Esophagus muscularis mucosa (tissue), 4 donors: ENCODE results near the gene LYPD5. TPM values are rescaled to one million over a fixed set of nuclear protein-coding genes. Genes with fewer than 3 reads are reported as not detected.

Experiments used
- DNase-seq: peaks from one replicate; pipeline ENCODE4 v3.0.0-alpha.2; 2017; ENCODE audit errors: extremely low spot score
- H3K27ac ChIP-seq, 4 donors: fragments of 200-600 bp; sonication (generic); replicated peaks in 1 of 4; 1 replicate in 3 of 4; 2 replicates in 1 of 4; pipeline ENCODE4 v1.5.1; 2016 to 2019; ENCODE audit warnings: mild to moderate bottlenecking in 1 of 4
- H3K27me3 ChIP-seq, 4 donors: fragments of 200-600 bp; sonication (generic); one replicate each; pipeline versions ENCODE4 v1.5.1 to v1.6.0; 2016 to 2019
- H3K36me3 ChIP-seq, 4 donors: fragments of 200-600 bp; sonication (generic); one replicate each; pipeline ENCODE4 v1.5.1; 2016 to 2019
- H3K4me1 ChIP-seq, 4 donors: fragments of 200-600 bp; sonication (generic); one replicate each; pipeline ENCODE4 v1.5.1; 2016 to 2019
- H3K4me3 ChIP-seq, 4 donors: fragments of 200-600 bp; sonication (generic); 1 replicate in 2 of 4; 2 replicates in 2 of 4; pipeline ENCODE4 v1.5.1; 2016 to 2019; ENCODE audit warnings: mild to moderate bottlenecking in 4 of 4, moderate library complexity in 1 of 4
- H3K9me3 ChIP-seq, 4 donors: fragments of 200-600 bp; sonication (generic); 1 replicate in 3 of 4; 2 replicates in 1 of 4; pipeline ENCODE4 v1.5.1; 2016 to 2019
- EP300 ChIP-seq: sonication (generic); formaldehyde crosslinking; IDR thresholded peaks from one replicate; pipeline ENCODE4 v1.6.1; 2017; ENCODE audit warnings: antibody characterized with exemption
- POLR2A ChIP-seq: fragments of 450-650 bp; IDR thresholded peaks from one replicate; pipeline ENCODE4 v1.6.1; 2017; ENCODE audit warnings: antibody characterized with exemption, moderate library complexity, mild to moderate bottlenecking, low read depth
- POLR2AphosphoS5 ChIP-seq, 2 donors: sonication (generic); formaldehyde crosslinking; IDR thresholded peaks; one replicate each; pipeline ENCODE4 v1.6.1; 2017; ENCODE audit warnings: antibody characterized with exemption in 2 of 2
- WGBS: methylation state at CpG from one replicate; pipeline ENCODE4 v1.1.5; 2018; 5-methylcytosine and 5-hydroxymethylcytosine counted together
- intact Hi-C: fragments of 100-400 bp; cut with DNase I; formaldehyde crosslinking; loops from one replicate; pipeline ENCODE4 v1.15.1; 2023
- total RNA-seq, 4 donors: library from RNA; depleted of rRNA; stranded (reverse); fragments of >200 nt; gene quantifications; one replicate each; pipeline versions ENCODE4 v1.1.0 to v1.2.1, GENCODE V29; 2016
- TF ChIP-seq, protein P1 (sequence below), 3 experiments: fragments of 200-600 bp in 2 of 3; fragments of 450-650 bp in 1 of 3; sonication (generic) in 2 of 3; IDR thresholded peaks; one replicate each; pipeline ENCODE4 v1.5.1; 2017 to 2019; ENCODE audit warnings: antibody characterized with exemption in 3 of 3, mild to moderate bottlenecking in 2 of 3, moderate library complexity in 1 of 3

The LYPD5 gene, protein sequence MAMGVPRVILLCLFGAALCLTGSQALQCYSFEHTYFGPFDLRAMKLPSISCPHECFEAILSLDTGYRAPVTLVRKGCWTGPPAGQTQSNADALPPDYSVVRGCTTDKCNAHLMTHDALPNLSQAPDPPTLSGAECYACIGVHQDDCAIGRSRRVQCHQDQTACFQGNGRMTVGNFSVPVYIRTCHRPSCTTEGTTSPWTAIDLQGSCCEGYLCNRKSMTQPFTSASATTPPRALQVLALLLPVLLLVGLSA
- total RNA-seq = 10 to 100 TPM in 1 of 4 donors, 1 to 10 TPM in 3; 2.8 to 12.0 (median 8.2) TPM

- peaks cover 0 to 39% (median 4%) of the 10 kb centered on the region in 4 donors for H3K27me3 ChIP-seq
- DNase-seq = no peak
- no peaks in the 10 kb centered on the region for H3K9me3 ChIP-seq
- no peak within 1 kb of the TSS for H3K27ac ChIP-seq
- H3K36me3 ChIP-seq = peaks cover 0 to under 1% (median 0%) of the 10 kb centered on the region in 4 donors
- TF ChIP-seq EP300 = no peak
- TF ChIP-seq POLR2AphosphoS5 (IDR thresholded peaks at IDR 0.05) = no peak
- no peak for TF ChIP-seq POLR2A
- TF ChIP-seq, protein P1, sequence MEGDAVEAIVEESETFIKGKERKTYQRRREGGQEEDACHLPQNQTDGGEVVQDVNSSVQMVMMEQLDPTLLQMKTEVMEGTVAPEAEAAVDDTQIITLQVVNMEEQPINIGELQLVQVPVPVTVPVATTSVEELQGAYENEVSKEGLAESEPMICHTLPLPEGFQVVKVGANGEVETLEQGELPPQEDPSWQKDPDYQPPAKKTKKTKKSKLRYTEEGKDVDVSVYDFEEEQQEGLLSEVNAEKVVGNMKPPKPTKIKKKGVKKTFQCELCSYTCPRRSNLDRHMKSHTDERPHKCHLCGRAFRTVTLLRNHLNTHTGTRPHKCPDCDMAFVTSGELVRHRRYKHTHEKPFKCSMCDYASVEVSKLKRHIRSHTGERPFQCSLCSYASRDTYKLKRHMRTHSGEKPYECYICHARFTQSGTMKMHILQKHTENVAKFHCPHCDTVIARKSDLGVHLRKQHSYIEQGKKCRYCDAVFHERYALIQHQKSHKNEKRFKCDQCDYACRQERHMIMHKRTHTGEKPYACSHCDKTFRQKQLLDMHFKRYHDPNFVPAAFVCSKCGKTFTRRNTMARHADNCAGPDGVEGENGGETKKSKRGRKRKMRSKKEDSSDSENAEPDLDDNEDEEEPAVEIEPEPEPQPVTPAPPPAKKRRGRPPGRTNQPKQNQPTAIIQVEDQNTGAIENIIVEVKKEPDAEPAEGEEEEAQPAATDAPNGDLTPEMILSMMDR (IDR thresholded peaks at IDR 0.05) = no peak
- H3K4me1 ChIP-seq = peaks cover 6 to 20% (median 14%) of the 10 kb centered on the region in 4 donors
- intact Hi-C loops = no loop called here
- WGBS = 55% methylated on average over 11 of the region's 12 CpGs
- H3K4me3 ChIP-seq = no peak within 1 kb of the TSS
Measured at GRCh38 chr19:43802216-43802951, at the start of gene LYPD5. Gene LYPD5 (minus strand): TSS chr19:43802447. CDS start chr19:43802380, 67 bp downstream.

DNA sequence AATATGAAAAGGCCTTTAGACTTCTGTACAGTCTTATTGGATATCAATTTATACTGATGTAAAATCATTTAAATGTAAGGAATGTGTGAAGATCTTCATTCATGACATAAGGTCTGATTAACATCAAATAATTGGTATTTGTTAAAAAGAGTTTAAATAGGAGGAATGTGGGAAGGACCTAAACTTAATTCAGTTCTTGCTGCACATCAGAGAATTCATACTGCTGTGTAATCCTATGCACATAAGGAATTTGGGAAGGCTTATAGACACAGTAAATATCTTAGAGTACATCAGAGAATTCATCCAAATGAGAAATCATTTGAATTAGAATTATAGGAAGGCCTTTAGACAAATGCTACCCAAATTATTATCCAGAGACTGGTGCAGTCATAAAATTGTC is 46.6 kb upstream of the LYPD5 start:
- Histone ChIP-seq H3K27ac (no peak overlapping the region), H3K9me3 (peaks cover 20 to 100% (median 96%) of the 10 kb centered on the region in 4 donors), H3K27me3 (no peaks in the 10 kb centered on the region), H3K4me1 (no peaks in the 10 kb centered on the region), H3K4me3 (no peak overlapping the region), H3K36me3 (peaks cover 54 to 78% (median 61%) of the 10 kb centered on the region in 4 donors)
- DNase-seq = no peak
- intact Hi-C loops = no loop called here
- TF ChIP-seq, protein P1 (IDR thresholded peaks at IDR 0.05) = no peak
- TF ChIP-seq POLR2AphosphoS5 (IDR thresholded peaks at IDR 0.05) (no peak), POLR2A (no peak), EP300 (no peak)

GRCh38 chr19:43847884-43848283 is 45.6 kb upstream of the LYPD5 start:
- Histone ChIP-seq H3K4me3 (no peak overlapping the region), H3K4me1 (no peaks in the 10 kb centered on the region), H3K36me3 (peaks cover 63 to 88% (median 71%) of the 10 kb centered on the region in 4 donors), H3K27me3 (no peaks in the 10 kb centered on the region), H3K9me3 (peaks cover 20 to 100% (median 99%) of the 10 kb centered on the region in 4 donors), H3K27ac (no peak overlapping the region)
- WGBS = 92% methylated on average over 4 of the region's 4 CpGs
- TF ChIP-seq POLR2AphosphoS5 (IDR thresholded peaks at IDR 0.05) = no peak
- no peak for TF ChIP-seq EP300
- no peak for TF ChIP-seq POLR2A
- TF ChIP-seq, protein P1 (IDR thresholded peaks at IDR 0.05) = no peak
- intact Hi-C loops = no loop called here
- DNase-seq = no peak

DNA sequence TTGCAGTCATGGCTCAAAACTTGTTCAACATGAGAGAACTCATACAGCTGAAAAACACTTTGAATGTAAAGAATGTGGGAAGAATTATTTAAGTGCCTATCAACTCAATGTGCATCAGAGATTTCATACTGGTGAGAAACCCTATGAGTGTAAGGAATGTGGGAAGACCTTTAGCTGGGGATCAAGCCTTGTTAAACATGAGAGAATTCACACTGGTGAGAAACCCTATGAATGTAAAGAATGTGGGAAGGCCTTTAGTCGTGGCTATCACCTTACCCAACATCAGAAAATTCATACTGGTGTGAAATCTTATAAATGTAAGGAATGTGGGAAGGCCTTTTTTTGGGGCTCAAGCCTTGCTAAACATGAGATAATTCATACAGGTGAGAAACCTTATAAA is 45.0 kb upstream of the LYPD5 start:
- Histone ChIP-seq H3K27ac (no peak overlapping the region), H3K4me1 (no peaks in the 10 kb centered on the region), H3K27me3 (no peaks in the 10 kb centered on the region), H3K4me3 (no peak overlapping the region), H3K36me3 (peaks cover 69 to 94% (median 77%) of the 10 kb centered on the region in 4 donors), H3K9me3 (peaks cover 20 to 100% (median 99%) of the 10 kb centered on the region in 4 donors)
- no peak for DNase-seq
- 93% methylated on average over 1 of the region's 1 CpG for WGBS
- intact Hi-C loops = no loop called here
- TF ChIP-seq, protein P1 (IDR thresholded peaks at IDR 0.05) = no peak
- TF ChIP-seq POLR2AphosphoS5 (IDR thresholded peaks at IDR 0.05) (no peak), POLR2A (no peak), EP300 (no peak)
